CD14-positive monocyte (primary cell): Measurements from ENCODE around the gene ELMO1. TPM values are rescaled to one million over a fixed set of nuclear protein-coding genes. Genes with fewer than 3 reads are reported as not detected.

Source experiments
- DNase-seq, 3 donors: peaks; one replicate each; pipeline ENCODE4 v3.0.0-alpha.2; 2011 to 2022
- H2AFZ ChIP-seq: 2 replicates; pipeline ENCODE4 v1.6.0; 2012; ENCODE audit warnings: mild to moderate bottlenecking, low read depth, low read length, inconsistent platforms; ENCODE audit not compliant: insufficient read depth, poor library complexity, severe bottlenecking
- H3K27ac ChIP-seq, 2 donors: 1 replicate in 1 of 2; 2 replicates in 1 of 2; pipeline ENCODE4 v1.5.1; 2012 to 2013; ENCODE audit warnings: low read length in 2 of 2, control low read depth in 1 of 2, inconsistent platforms in 1 of 2, low read depth in 1 of 2, mild to moderate bottlenecking in 1 of 2
- H3K27me3 ChIP-seq, 2 donors: one replicate each; pipeline versions ENCODE4 v1.6.0 to v1.6.1; 2011 to 2013; ENCODE audit warnings: low read length in 2 of 2; ENCODE audit not compliant: control insufficient read depth in 2 of 2, insufficient read depth in 2 of 2
- H3K36me3 ChIP-seq, 2 donors: replicated peaks in 1 of 2; 1 replicate in 1 of 2; 2 replicates in 1 of 2; pipeline versions ENCODE4 v1.5.1 to v1.6.1; 2012 to 2013; ENCODE audit warnings: low read length in 2 of 2, control low read depth in 1 of 2, inconsistent platforms in 1 of 2, mild to moderate bottlenecking in 1 of 2; ENCODE audit not compliant: insufficient read depth in 2 of 2, control insufficient read depth in 1 of 2
- H3K4me1 ChIP-seq, 2 donors: 1 replicate in 1 of 2; 2 replicates in 1 of 2; pipeline versions ENCODE4 v1.5.1 to v1.6.1; 2012 to 2013; ENCODE audit warnings: low read length in 2 of 2, control low read depth in 1 of 2, inconsistent platforms in 1 of 2, mild to moderate bottlenecking in 1 of 2, moderate library complexity in 1 of 2; ENCODE audit not compliant: insufficient read depth in 2 of 2, control insufficient read depth in 1 of 2
- H3K4me2 ChIP-seq: replicated peaks from 2 replicates; pipeline ENCODE3; 2012; ENCODE audit warnings: low read length, moderate library complexity, mild to moderate bottlenecking; ENCODE audit not compliant: poor library complexity, severe bottlenecking; ENCODE audit errors: extremely low read depth
- H3K4me3 ChIP-seq, 3 experiments: fragments of 200-600 bp in 1 of 3; sonication (generic) in 1 of 3; replicated peaks in 1 of 3; 1 replicate in 2 of 3; 2 replicates in 1 of 3; pipeline ENCODE4 v1.5.1; 2011 to 2013; ENCODE audit warnings: low read length in 3 of 3, mild to moderate bottlenecking in 3 of 3, control low read depth in 2 of 3, low read depth in 2 of 3, inconsistent platforms in 1 of 3, moderate library complexity in 1 of 3
- H3K79me2 ChIP-seq: 2 replicates; pipeline ENCODE4 v1.6.0; 2012; ENCODE audit warnings: mild to moderate bottlenecking, control low read depth, inconsistent platforms, low read length, moderate library complexity; ENCODE audit not compliant: insufficient read depth
- H3K9ac ChIP-seq: 2 replicates; pipeline ENCODE4 v1.6.0; 2017; ENCODE audit warnings: low read length, mild to moderate bottlenecking; ENCODE audit not compliant: insufficient read depth, poor library complexity, severe bottlenecking
- H3K9me3 ChIP-seq, 2 donors: replicated peaks in 1 of 2; 1 replicate in 1 of 2; 2 replicates in 1 of 2; pipeline versions ENCODE4 v1.5.1 to v1.6.1; 2012 to 2013; ENCODE audit warnings: low read length in 2 of 2, control low read depth in 1 of 2; ENCODE audit not compliant: control insufficient read depth in 1 of 2, insufficient read depth in 1 of 2
- H4K20me1 ChIP-seq: 2 replicates; pipeline ENCODE4 v1.6.0; 2012; ENCODE audit warnings: mild to moderate bottlenecking, low read length, control low read depth, moderate library complexity; ENCODE audit not compliant: insufficient read depth
- H3K27ac Mint-ChIP-seq, 7 donors: one replicate each; pipeline ENCODE4 v1.8.0; 2020; ENCODE audit warnings: mild to moderate bottlenecking in 7 of 7, mixed read lengths in 7 of 7, moderate library complexity in 6 of 7, inconsistent platforms in 2 of 7
- H3K27me3 Mint-ChIP-seq, 3 donors: one replicate each; pipeline ENCODE4 v1.8.0; 2021 to 2022; ENCODE audit warnings: low read depth in 3 of 3, mild to moderate bottlenecking in 3 of 3, mixed read lengths in 3 of 3, moderate library complexity in 3 of 3, inconsistent platforms in 1 of 3
- H3K36me3 Mint-ChIP-seq, 2 donors: one replicate each; pipeline ENCODE4 v1.8.0; 2020; ENCODE audit warnings: mixed read lengths in 2 of 2, inconsistent platforms in 1 of 2, mild to moderate bottlenecking in 1 of 2
- H3K4me1 Mint-ChIP-seq: one replicate; pipeline ENCODE4 v1.8.0; 2020; ENCODE audit warnings: mild to moderate bottlenecking, mixed read lengths
- H3K4me3 Mint-ChIP-seq, 2 donors: one replicate each; pipeline ENCODE4 v1.8.0; 2020; ENCODE audit warnings: mild to moderate bottlenecking in 2 of 2, mixed read lengths in 2 of 2, moderate library complexity in 1 of 2
- H3K9me3 Mint-ChIP-seq, 7 donors: one replicate each; pipeline ENCODE4 v1.8.0; 2020 to 2022; ENCODE audit warnings: mixed read lengths in 7 of 7, mild to moderate bottlenecking in 6 of 7, moderate library complexity in 6 of 7, inconsistent platforms in 2 of 7
- CTCF ChIP-seq: fragments of 200-600 bp; IDR thresholded peaks from one replicate; pipeline ENCODE4 v1.8.0; 2022; ENCODE audit warnings: antibody characterized with exemption, mild to moderate bottlenecking
- WGBS: methylation state at CpG from one replicate; pipeline ENCODE4 v1.1.5; 2013; ENCODE audit warnings: missing lambda C conversion rate; ENCODE audit not compliant: insufficient coverage; 5-methylcytosine and 5-hydroxymethylcytosine counted together
- intact Hi-C, 2 donors: fragments of 100-400 bp; cut with micrococcal nuclease; formaldehyde crosslinking; loops; one replicate each; pipeline versions ENCODE4 v1.15.0 to v1.15.1; 2023
- polyA plus RNA-seq, 3 donors: library from polyadenylated mRNA; depleted of rRNA in 1 of 3; unstranded in 2 of 3; stranded (reverse) in 1 of 3; fragments of 300-500 nt in 2 of 3; fragments of >200 nt in 1 of 3; fragmentation: Illumina TruSeq in 2 of 3; gene quantifications; 1 replicate in 2 of 3; 2 replicates in 1 of 3; pipeline ENCODE4 v1.2.3, GENCODE V29; 2012 to 2021

Gene ELMO1
- polyA plus RNA-seq, 3 donors, result 46.6 to 50.2 (median 46.7) TPM

GRCh38 chr7:37225285-37225969, 223.2 kb downstream of the ELMO1 start:
- Mint-ChIP-seq H3K27ac (no peak overlapping the region), H3K4me3 (no peak overlapping the region), H3K9me3 (no peaks in the 10 kb centered on the region), H3K4me1 (no peaks in the 10 kb centered on the region), H3K27me3 (no peaks in the 10 kb centered on the region), H3K36me3 (peaks cover 59 to 63% of the 10 kb centered on the region in 2 donors)
- H3K9ac ChIP-seq, result no peak overlapping the region
- WGBS, result 100% methylated on average over 1 of the region's 7 CpGs
- DNase-seq, result no peak
- no peak overlapping the region for H3K4me3 ChIP-seq
- intact Hi-C loops, result no loop called here
- no peak overlapping the region for H3K27ac ChIP-seq
- no peaks in the 10 kb centered on the region for H3K79me2 ChIP-seq
- no peak overlapping the region for H3K4me2 ChIP-seq
- peaks cover 27 to 96% of the 10 kb centered on the region in 2 donors for H3K36me3 ChIP-seq
- no peaks in the 10 kb centered on the region for H3K9me3 ChIP-seq
- H3K4me1 ChIP-seq, result peaks cover 0 to 8% of the 10 kb centered on the region in 2 donors
- TF ChIP-seq CTCF, result no peak
- no peaks in the 10 kb centered on the region for H3K27me3 ChIP-seq
- peaks cover 9% of the 10 kb centered on the region for H4K20me1 ChIP-seq
- H2AFZ ChIP-seq, result no peak overlapping the region

DNA sequence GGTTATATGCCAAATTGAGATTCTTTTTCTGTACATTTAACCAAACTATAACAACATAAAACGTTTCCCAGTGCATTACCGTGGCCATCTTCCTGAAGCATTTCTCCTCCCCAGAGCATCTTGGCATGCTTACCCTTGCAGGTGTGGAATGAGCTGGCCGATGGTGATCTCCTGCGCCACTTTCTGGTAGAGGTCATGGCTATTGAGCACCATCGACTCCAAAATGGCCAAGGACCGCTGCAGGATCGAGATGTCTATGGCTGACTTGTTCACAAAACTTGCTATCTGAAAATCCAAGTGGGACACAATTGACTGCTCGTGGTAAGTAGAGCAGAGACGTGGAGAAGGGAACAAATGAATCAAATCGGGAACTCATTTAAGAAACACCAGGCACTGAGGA, 223.9 kb downstream of the ELMO1 start:
- no peaks in the 10 kb centered on the region for H3K79me2 ChIP-seq
- no peak overlapping the region for H3K4me3 Mint-ChIP-seq
- peaks cover 53 to 60% of the 10 kb centered on the region in 2 donors for H3K36me3 Mint-ChIP-seq
- intact Hi-C loops, result no loop called here
- no peaks in the 10 kb centered on the region for H3K27me3 ChIP-seq
- H3K4me1 ChIP-seq, result peaks cover 0 to 8% of the 10 kb centered on the region in 2 donors
- H3K27ac ChIP-seq, result no peak overlapping the region
- H3K36me3 ChIP-seq, result peaks cover 27 to 97% of the 10 kb centered on the region in 2 donors
- TF ChIP-seq CTCF, result no peak
- DNase-seq, result no peak
- H4K20me1 ChIP-seq, result peaks cover 5% of the 10 kb centered on the region
- WGBS, result 95% methylated on average over 9 of the region's 10 CpGs
- H3K9me3 Mint-ChIP-seq, result no peaks in the 10 kb centered on the region
- H3K9me3 ChIP-seq, result no peaks in the 10 kb centered on the region
- H3K9ac ChIP-seq, result no peak overlapping the region
- no peak overlapping the region for H3K4me3 ChIP-seq
- H3K4me1 Mint-ChIP-seq, result no peaks in the 10 kb centered on the region
- H3K27ac Mint-ChIP-seq, result no peak overlapping the region
- no peak overlapping the region for H2AFZ ChIP-seq
- H3K4me2 ChIP-seq, result no peak overlapping the region
- H3K27me3 Mint-ChIP-seq, result no peaks in the 10 kb centered on the region
